Loucy (cell line): ENCODE results near the gene FSD2.

ENCODE experiments used
- CTCF ChIP-seq: fragments of 200-600 bp; sonication (generic); conservative IDR thresholded peaks from 2 replicates; pipeline ENCODE4 v1.5.1; 2014; ENCODE audit warnings: mild to moderate bottlenecking, antibody characterized with exemption, low read length
- EZH2phosphoT487 ChIP-seq: fragments of 200-600 bp; IDR thresholded peaks from 2 replicates; pipeline ENCODE4 v1.6.1; 2018; ENCODE audit warnings: antibody characterized with exemption, mild to moderate bottlenecking, moderate library complexity, borderline replicate concordance

DNA sequence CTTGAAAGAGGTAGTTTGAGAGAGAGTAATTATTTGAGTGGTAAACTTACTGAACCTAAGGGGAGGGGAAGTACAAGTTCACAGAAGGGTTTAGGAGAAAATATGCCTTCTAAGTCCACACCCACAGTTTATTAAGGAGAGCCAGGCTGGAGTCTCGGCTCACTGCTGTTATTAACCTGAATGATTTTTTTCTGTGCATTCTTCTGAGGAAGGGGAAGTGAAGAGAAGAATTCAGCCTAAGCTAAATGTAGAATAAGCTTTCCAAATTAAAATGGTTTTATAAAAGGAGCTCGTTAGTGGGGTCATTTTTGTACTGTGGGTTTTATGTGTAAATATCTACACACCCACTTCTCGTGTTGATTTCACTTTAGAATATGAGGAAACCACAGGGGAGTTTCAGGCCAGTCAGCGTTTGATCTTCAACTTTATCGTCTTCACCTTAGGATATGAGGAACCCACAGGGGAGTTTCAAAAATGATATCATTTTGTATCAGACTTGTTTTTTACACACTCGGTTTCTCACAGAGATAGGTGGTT lies 5.1 kb upstream of the FSD2 start:
- TF ChIP-seq CTCF = no peak
- TF ChIP-seq EZH2phosphoT487 = no peak
